HCT116 (cell line): ENCODE data around the gene TMEM38B. TPM values are rescaled to one million over a fixed set of nuclear protein-coding genes. Genes with fewer than 3 reads are reported as not detected.

Experiments
- ATAC-seq: fragments of 200-7000 bp; cut with Tn5 transposase; 2 replicates; pipeline ENCODE4 v1.9.1; 2020; ENCODE audit warnings: mild to moderate bottlenecking, moderate library complexity
- BruUV-seq: library from RNA; stranded (reverse); fragments of 400-500 nt; replicated peaks from 2 replicates; lab custom pipeline; 2021; lab: Mats Ljungman, UMichigan
- CTCF ChIA-PET: fragments of 300-600 bp; sonication (Branson Sonifier 250); formaldehyde crosslinking; loops from one replicate; lab custom pipeline; 2021; ENCODE audit warnings: antibody characterized with exemption; lab: Charles Lee
- POLR2A ChIA-PET: fragments of 300-600, 350-600 bp; sonication (Branson Sonifier 250); formaldehyde crosslinking; loops from one replicate; lab custom pipeline; 2021; ENCODE audit warnings: antibody characterized with exemption; lab: Charles Lee
- RAD21 ChIA-PET, 2 experiments: fragments of 300-600 bp; sonication (Branson Sonifier 250); formaldehyde crosslinking; loops; one replicate each; lab custom pipeline; 2023; ENCODE audit warnings: low total read pairs in 2 of 2; ENCODE audit not compliant: uncharacterized antibody in 2 of 2, unreplicated experiment in 2 of 2, low non-redundant PET in 1 of 2; lab: Charles Lee
- DNase-seq: peaks from one replicate; pipeline ENCODE4 v3.0.0-alpha.2; 2010; ENCODE audit warnings: low read depth, low spot score
- H2AFZ ChIP-seq: fragments of 200-600 bp; shearing (Covaris generic), sonication (generic); 2 replicates; pipeline ENCODE4 v1.6.1; 2017; ENCODE audit warnings: low read depth, mixed run types, mixed read lengths, antibody characterized with exemption, low read length; ENCODE audit not compliant: poor library complexity, severe bottlenecking
- H3K27ac ChIP-seq: 2 replicates; pipeline ENCODE4 v1.5.1; 2012; ENCODE audit warnings: low read depth, low read length
- H3K27me3 ChIP-seq: fragments of 200-600 bp; sonication (generic); 2 replicates; pipeline ENCODE4 v1.6.1; 2016; ENCODE audit warnings: mixed run types, low read length, mixed read lengths; ENCODE audit not compliant: insufficient read depth
- H3K36me3 ChIP-seq, 2 experiments: fragments of 200-500 bp in 1 of 2; fragments of 200-600 bp in 1 of 2; sonication (Bioruptor generic) in 1 of 2; sonication (generic) in 1 of 2; 2 replicates each; pipeline versions ENCODE4 v1.5.1 to v1.6.1; 2014 to 2016; ENCODE audit warnings: low read length in 2 of 2, inconsistent platforms in 1 of 2, mixed read lengths in 1 of 2, mixed run types in 1 of 2; ENCODE audit not compliant: insufficient read depth in 2 of 2, control insufficient read depth in 1 of 2
- H3K4me1 ChIP-seq, 2 experiments: fragments of 200-600 bp in 1 of 2; sonication (generic) in 1 of 2; 2 replicates each; pipeline versions ENCODE4 v1.5.1 to v1.6.1; 2012 to 2017; ENCODE audit warnings: low read length in 2 of 2, inconsistent platforms in 1 of 2, mild to moderate bottlenecking in 1 of 2, mixed read lengths in 1 of 2, mixed run types in 1 of 2, moderate library complexity in 1 of 2; ENCODE audit not compliant: insufficient read depth in 2 of 2, control insufficient read depth in 1 of 2
- H3K4me2 ChIP-seq: fragments of 200-600 bp; sonication (generic); 2 replicates; pipeline ENCODE4 v1.6.1; 2017; ENCODE audit warnings: mixed run types, low read length, mixed read lengths
- H3K4me3 ChIP-seq, 2 experiments: fragments of 200-600 bp in 1 of 2; sonication (generic) in 1 of 2; replicated peaks in 1 of 2; 2 replicates each; pipeline ENCODE4 v1.5.1; 2011 to 2016; ENCODE audit warnings: low read length in 2 of 2, control low read depth in 1 of 2, low read depth in 1 of 2, mild to moderate bottlenecking in 1 of 2, mixed read lengths in 1 of 2, mixed run types in 1 of 2
- H3K79me2 ChIP-seq: fragments of 200-600 bp; sonication (generic); 2 replicates; pipeline ENCODE4 v1.6.1; 2017; ENCODE audit warnings: mild to moderate bottlenecking, mixed run types, low read length, moderate library complexity, mixed read lengths; ENCODE audit not compliant: insufficient read depth
- H3K9ac ChIP-seq: fragments of 200-600 bp; sonication (generic); 2 replicates; pipeline ENCODE4 v1.6.1; 2016; ENCODE audit warnings: low read length, mixed read lengths
- H3K9me2 ChIP-seq: fragments of 200-600 bp; sonication (generic), shearing (Covaris generic); 2 replicates; pipeline ENCODE4 v1.6.1; 2017; ENCODE audit warnings: mixed run types, mild to moderate bottlenecking, moderate library complexity; ENCODE audit not compliant: insufficient read depth
- H3K9me3 ChIP-seq, 2 experiments: fragments of 200-500 bp in 1 of 2; fragments of 200-600 bp in 1 of 2; sonication (Bioruptor generic) in 1 of 2; sonication (generic) in 1 of 2; 2 replicates each; pipeline ENCODE4 v1.6.1; 2014 to 2017; ENCODE audit warnings: low read length in 2 of 2, mixed read lengths in 2 of 2, inconsistent platforms in 1 of 2, low read depth in 1 of 2, mild to moderate bottlenecking in 1 of 2, mixed run types in 1 of 2, moderate library complexity in 1 of 2; ENCODE audit not compliant: control insufficient read depth in 1 of 2, insufficient read depth in 1 of 2
- H4K20me1 ChIP-seq: fragments of 200-600 bp; sonication (generic), shearing (Covaris generic); 2 replicates; pipeline ENCODE4 v1.6.1; 2017; ENCODE audit warnings: mixed run types, mild to moderate bottlenecking, moderate library complexity; ENCODE audit not compliant: insufficient read depth
- ELF1 ChIP-seq: IDR thresholded peaks from 2 replicates; pipeline ENCODE4 v1.6.1; 2012; ENCODE audit warnings: low read depth, borderline replicate concordance
- JUND ChIP-seq: IDR thresholded peaks from 2 replicates; pipeline ENCODE4 v1.6.1; 2012
- RAD21 ChIP-seq: IDR thresholded peaks from 2 replicates; pipeline ENCODE4 v1.6.1; 2012; ENCODE audit warnings: low read depth, mild to moderate bottlenecking
- SRF ChIP-seq: IDR thresholded peaks from 2 replicates; pipeline ENCODE4 v1.6.1; 2012; ENCODE audit warnings: low read depth
- TCF7L2 ChIP-seq: IDR thresholded peaks from 2 replicates; pipeline ENCODE4 v1.7.0; 2011; ENCODE audit warnings: borderline replicate concordance, inconsistent platforms; ENCODE audit not compliant: insufficient read depth, insufficient read length; ENCODE audit errors: extremely low read depth
- intact Hi-C: fragments of 100-400 bp; cut with micrococcal nuclease; formaldehyde crosslinking; loops from 2 replicates; pipeline ENCODE4 v1.10.0; 2022
- total RNA-seq: library from RNA; stranded (reverse); gene quantifications from one replicate; pipeline ENCODE4 v1.2.1, GENCODE V29; 2021; ENCODE audit not compliant: unreplicated experiment

TMEM38B gene
- total RNA-seq, 1 experiment from 2014 or later: 24.5 TPM

DNA sequence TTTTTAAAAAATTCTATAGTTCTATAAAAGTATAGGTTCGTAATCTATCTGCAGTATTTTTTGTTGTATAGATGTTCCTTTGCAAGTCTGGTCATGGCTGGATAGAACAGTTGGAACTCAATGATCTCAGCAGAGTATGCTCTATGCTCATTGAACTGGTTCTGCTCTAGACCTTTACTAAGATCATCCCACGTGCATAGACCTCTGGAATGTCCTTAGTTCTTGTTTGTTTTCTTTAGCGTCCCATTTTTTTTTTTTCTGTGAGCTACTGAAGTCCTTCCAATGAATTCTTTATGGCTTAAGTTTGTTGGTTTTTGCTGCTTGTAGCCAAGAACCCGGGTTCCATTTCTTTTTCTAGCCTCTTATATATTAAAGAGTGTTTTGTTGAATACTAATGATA lies 3.5 kb downstream of the TMEM38B start:
- ATAC-seq: no peak
- Histone ChIP-seq H4K20me1 (no peaks in the 10 kb centered on the region), H3K79me2 (peaks cover 56% of the 10 kb centered on the region), H3K27me3 (peaks cover 8% of the 10 kb centered on the region; the same call in 1 of the 2 replicates), H3K4me1 (peaks cover 5 to 24% of the 10 kb centered on the region in 2 experiments; a peak in 3 of 4 replicates), H3K9ac (no peak overlapping the region), H3K4me2 (no peak overlapping the region), H3K36me3 (no peaks in the 10 kb centered on the region), H3K9me3 (no peaks in the 10 kb centered on the region), H3K4me3 (no peak overlapping the region), H3K27ac (no peak overlapping the region), H2AFZ (no peak overlapping the region), H3K9me2 (no peaks in the 10 kb centered on the region)
- ChIA-PET CTCF (no interaction called here), RAD21 (no interaction called here), POLR2A (no interaction called here)
- no peak for TF ChIP-seq RAD21
- no peak for DNase-seq
- intact Hi-C loops: no loop called here
- BruUV-seq: no TSS peak

- Histone ChIP-seq H2AFZ (no peak overlapping the region), H3K27me3 (0 out of 2 replicates have a peak, but pooled peaks cover 3% of the 10 kb centered on the region), H3K4me1 (peaks cover 5 to 22% of the 10 kb centered on the region in 2 experiments; a peak in 3 of 4 replicates), H4K20me1 (no peaks in the 10 kb centered on the region), H3K27ac (no peak overlapping the region), H3K9me3 (no peaks in the 10 kb centered on the region), H3K4me3 (no peak overlapping the region), H3K4me2 (no peak overlapping the region), H3K79me2 (peaks cover 56% of the 10 kb centered on the region), H3K9ac (no peak overlapping the region), H3K9me2 (no peaks in the 10 kb centered on the region), H3K36me3 (no peaks in the 10 kb centered on the region)
- intact Hi-C loops: no loop called here
- no peak for ATAC-seq
- ChIA-PET CTCF (no interaction called here), RAD21 (no interaction called here), POLR2A (no interaction called here)
- no peak for DNase-seq
- no TSS peak for BruUV-seq
- TF ChIP-seq ELF1: no peak
- TF ChIP-seq TCF7L2: no peak
- no peak for TF ChIP-seq SRF
- TF ChIP-seq JUND: no peak
Measured at GRCh38 chr9:105698348-105698870, 4.1 kb downstream of the TMEM38B start.
